ENCODE data around the gene RPL22. TPM values are rescaled to one million over a fixed set of nuclear protein-coding genes. Genes with fewer than 3 reads are reported as not detected.

Gene RPL22
- total and polyA plus RNA-seq, 2 of the 13 experiments (the other 11 are each of a cell fraction or from before 2014, with no cell fraction given) = 214 to 545 TPM

GRCh38 chr1:6199298-6200187, at the start of gene RPL22 (continued):
- no peak for TF ChIP-seq ZNF615 (CRISPR knock-in tag; IDR thresholded peaks at IDR 0.05; ENCODE audit: borderline replicate concordance)
- TF ChIP-seq TOPORS (CRISPR knock-in tag; IDR thresholded peaks at IDR 0.05) = peak; percentile 70
- TF ChIP-seq E2F2 (CRISPR knock-in tag; IDR thresholded peaks at IDR 0.05; ENCODE audit: borderline replicate concordance) = no peak
- peak; percentile 75; the same call in 1 of the 2 replicates for TF ChIP-seq MEIS2 (CRISPR knock-in tag; IDR thresholded peaks at IDR 0.05)
- no peak for TF ChIP-seq ZNF282 (IDR thresholded peaks at IDR 0.05; ENCODE audit: partially characterized antibody)
- TF ChIP-seq SP140L (CRISPR knock-in tag; IDR thresholded peaks at IDR 0.05; ENCODE audit: borderline replicate concordance) = no peak
- peak; percentile 47; the same call in 1 of the 2 replicates for TF ChIP-seq ETV5 (CRISPR knock-in tag; IDR thresholded peaks at IDR 0.05; ENCODE audit: borderline replicate concordance)
- TF ChIP-seq, protein P1, sequence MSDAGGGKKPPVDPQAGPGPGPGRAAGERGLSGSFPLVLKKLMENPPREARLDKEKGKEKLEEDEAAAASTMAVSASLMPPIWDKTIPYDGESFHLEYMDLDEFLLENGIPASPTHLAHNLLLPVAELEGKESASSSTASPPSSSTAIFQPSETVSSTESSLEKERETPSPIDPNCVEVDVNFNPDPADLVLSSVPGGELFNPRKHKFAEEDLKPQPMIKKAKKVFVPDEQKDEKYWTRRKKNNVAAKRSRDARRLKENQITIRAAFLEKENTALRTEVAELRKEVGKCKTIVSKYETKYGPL (CRISPR knock-in tag; IDR thresholded peaks at IDR 0.05) = peak; percentile 71; the same call in 1 of the 2 replicates
- TF ChIP-seq MYNN (CRISPR knock-in tag; IDR thresholded peaks at IDR 0.05; ENCODE audit: low read depth) = peak; percentile 84; the same call in 1 of the 2 replicates
- TF ChIP-seq CHD2 (IDR thresholded peaks at IDR 0.05; ENCODE audit: low read depth, low read length) = peak; percentile 53; the same call in 1 of the 2 replicates
- peak; percentile 82 for TF ChIP-seq KDM5B (CRISPR knock-in tag; IDR thresholded peaks at IDR 0.05; ENCODE audit: borderline replicate concordance)
- no peak for TF ChIP-seq NBN (conservative IDR thresholded peaks at IDR 0.05)
- TF ChIP-seq NFATC3 (CRISPR knock-in tag; IDR thresholded peaks at IDR 0.05) = no peak
- TF ChIP-seq PITX1 (CRISPR knock-in tag; IDR thresholded peaks at IDR 0.05) = peak; percentile 62; the same call in 1 of the 2 replicates
- peak; percentile 40; the same call in 1 of the 2 replicates for TF ChIP-seq ZNF124 (CRISPR knock-in tag; IDR thresholded peaks at IDR 0.05)
- peak; percentile 80 for TF ChIP-seq CCDC6 (CRISPR knock-in tag; IDR thresholded peaks at IDR 0.05)
- peak; percentile 39; the same call in 1 of the 2 replicates for TF ChIP-seq ZFAT (CRISPR knock-in tag; conservative IDR thresholded peaks at IDR 0.05)
- TF ChIP-seq PHB2 (IDR thresholded peaks at IDR 0.05; ENCODE audit: partially characterized antibody) = no peak
- TF ChIP-seq KLF16 (CRISPR knock-in tag; IDR thresholded peaks at IDR 0.05) = peak; percentile 21 to 81; a peak in 2 of 4 replicates
- TF ChIP-seq, protein P2, sequence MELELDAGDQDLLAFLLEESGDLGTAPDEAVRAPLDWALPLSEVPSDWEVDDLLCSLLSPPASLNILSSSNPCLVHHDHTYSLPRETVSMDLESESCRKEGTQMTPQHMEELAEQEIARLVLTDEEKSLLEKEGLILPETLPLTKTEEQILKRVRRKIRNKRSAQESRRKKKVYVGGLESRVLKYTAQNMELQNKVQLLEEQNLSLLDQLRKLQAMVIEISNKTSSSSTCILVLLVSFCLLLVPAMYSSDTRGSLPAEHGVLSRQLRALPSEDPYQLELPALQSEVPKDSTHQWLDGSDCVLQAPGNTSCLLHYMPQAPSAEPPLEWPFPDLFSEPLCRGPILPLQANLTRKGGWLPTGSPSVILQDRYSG (CRISPR knock-in tag; IDR thresholded peaks at IDR 0.05) = peak; percentile 79; the same call in 1 of the 2 replicates
- TF ChIP-seq ELF3 (CRISPR knock-in tag; IDR thresholded peaks at IDR 0.05) = peak; percentile 52
- TF ChIP-seq ZNF841 (CRISPR knock-in tag; IDR thresholded peaks at IDR 0.05; ENCODE audit: borderline replicate concordance) = no peak; the same call in 1 of the 2 replicates
- no peak; the same call in 1 of the 2 replicates for TF ChIP-seq FOXC1 (CRISPR knock-in tag; IDR thresholded peaks at IDR 0.05; ENCODE audit: borderline replicate concordance)
- peak; percentile 86; the same call in 1 of the 2 replicates for TF ChIP-seq ZNF350 (CRISPR knock-in tag; IDR thresholded peaks at IDR 0.05; ENCODE audit: borderline replicate concordance, low read depth)
- TF ChIP-seq, protein P3, sequence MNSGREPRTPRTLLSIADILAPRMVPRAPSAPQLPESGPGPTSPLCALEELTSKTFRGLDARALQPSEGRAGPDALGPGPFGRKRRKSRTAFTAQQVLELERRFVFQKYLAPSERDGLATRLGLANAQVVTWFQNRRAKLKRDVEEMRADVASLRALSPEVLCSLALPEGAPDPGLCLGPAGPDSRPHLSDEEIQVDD (CRISPR knock-in tag; IDR thresholded peaks at IDR 0.05; ENCODE audit: borderline replicate concordance) = peak; percentile 78; the same call in 1 of the 2 replicates
